Measurements from ENCODE around the gene PTBP3.

The PTBP3 gene

GRCh38 chr9:112200711-112201110, 132.7 kb downstream of the PTBP3 start:
- H4K20me1 ChIP-seq (ENCODE audit: insufficient read depth, low read length, poor library complexity, severe bottlenecking), result no peaks in the 10 kb centered on the region
- H3K79me2 ChIP-seq (ENCODE audit: insufficient read depth, low read length), result no peaks in the 10 kb centered on the region
- TF ChIP-seq EZH2phosphoT487 (IDR thresholded peaks at IDR 0.05; ENCODE audit: borderline replicate concordance) (no peak), CTCF (conservative IDR thresholded peaks at IDR 0.05; ENCODE audit: low read length) (no peak)
- no peak overlapping the region for H3K4me2 ChIP-seq (ENCODE audit: low read depth, low read length, poor library complexity, severe bottlenecking)
- no peak overlapping the region for H3K4me3 ChIP-seq (ENCODE audit: low read length, poor library complexity, severe bottlenecking)
- H3K36me3 ChIP-seq (ENCODE audit: insufficient read depth, low read length), result no peaks in the 10 kb centered on the region
- no peaks in the 10 kb centered on the region for H3K27me3 ChIP-seq (ENCODE audit: insufficient read depth, low read length, poor library complexity, severe bottlenecking)
- no peaks in the 10 kb centered on the region for H3K9me3 ChIP-seq (ENCODE audit: insufficient read depth, low read depth, low read length)
- H3F3A ChIP-seq (ENCODE audit: low read depth), result no peaks in the 10 kb centered on the region
- no peaks in the 10 kb centered on the region for H3K9me2 ChIP-seq (replicated peaks; ENCODE audit: low read depth, low read length)
- no peak overlapping the region for H2AFZ ChIP-seq (ENCODE audit: low read length)
- no peak overlapping the region for H3K9ac ChIP-seq (ENCODE audit: low read depth, low read length, poor library complexity, severe bottlenecking)
- no peaks in the 10 kb centered on the region for H3K4me1 ChIP-seq (ENCODE audit: insufficient read depth, low read length, poor library complexity, severe bottlenecking)

- H3K4me2 ChIP-seq (ENCODE audit: low read depth, low read length, poor library complexity, severe bottlenecking), result no peak overlapping the region
- H3K9me3 ChIP-seq (ENCODE audit: insufficient read depth, low read depth, low read length), result no peaks in the 10 kb centered on the region
- no peaks in the 10 kb centered on the region for H3K79me2 ChIP-seq (ENCODE audit: insufficient read depth, low read length)
- no peaks in the 10 kb centered on the region for H4K20me1 ChIP-seq (ENCODE audit: insufficient read depth, low read length, poor library complexity, severe bottlenecking)
- H3K27me3 ChIP-seq (ENCODE audit: insufficient read depth, low read length, poor library complexity, severe bottlenecking), result no peaks in the 10 kb centered on the region
- H3K36me3 ChIP-seq (ENCODE audit: insufficient read depth, low read length), result no peaks in the 10 kb centered on the region
- H3F3A ChIP-seq (ENCODE audit: low read depth), result no peaks in the 10 kb centered on the region
- no peak overlapping the region for H2AFZ ChIP-seq (ENCODE audit: low read length)
- H3K9ac ChIP-seq (ENCODE audit: low read depth, low read length, poor library complexity, severe bottlenecking), result no peak overlapping the region
- TF ChIP-seq EZH2phosphoT487 (IDR thresholded peaks at IDR 0.05; ENCODE audit: borderline replicate concordance), result no peak
- no peak for TF ChIP-seq CTCF (conservative IDR thresholded peaks at IDR 0.05; ENCODE audit: low read length)
- H3K4me3 ChIP-seq (ENCODE audit: low read length, poor library complexity, severe bottlenecking), result no peak overlapping the region
- no peaks in the 10 kb centered on the region; the same call in 1 of the 2 replicates for H3K9me2 ChIP-seq (replicated peaks; ENCODE audit: low read depth, low read length)
- no peaks in the 10 kb centered on the region for H3K4me1 ChIP-seq (ENCODE audit: insufficient read depth, low read length, poor library complexity, severe bottlenecking)
These were observed 134.8 kb downstream of the PTBP3 start for GRCh38 chr9:112198646-112199045.

GRCh38 chr9:112194969-112195431, 138.4 kb downstream of the PTBP3 start:
- no peaks in the 10 kb centered on the region for H3K27me3 ChIP-seq (ENCODE audit: insufficient read depth, low read length, poor library complexity, severe bottlenecking)
- H3K4me1 ChIP-seq (ENCODE audit: insufficient read depth, low read length, poor library complexity, severe bottlenecking), result no peaks in the 10 kb centered on the region
- H3K4me3 ChIP-seq (ENCODE audit: low read length, poor library complexity, severe bottlenecking), result no peak overlapping the region
- H3K9me3 ChIP-seq (ENCODE audit: insufficient read depth, low read depth, low read length), result no peaks in the 10 kb centered on the region
- no peak overlapping the region for H3K9ac ChIP-seq (ENCODE audit: low read depth, low read length, poor library complexity, severe bottlenecking)
- H3K79me2 ChIP-seq (ENCODE audit: insufficient read depth, low read length), result no peaks in the 10 kb centered on the region
- TF ChIP-seq CTCF (conservative IDR thresholded peaks at IDR 0.05; ENCODE audit: low read length) (no peak), EZH2phosphoT487 (IDR thresholded peaks at IDR 0.05; ENCODE audit: borderline replicate concordance) (no peak)
- H2AFZ ChIP-seq (ENCODE audit: low read length), result no peak overlapping the region
- no peaks in the 10 kb centered on the region for H3F3A ChIP-seq (ENCODE audit: low read depth)
- H3K9me2 ChIP-seq (replicated peaks; ENCODE audit: low read depth, low read length), result no peaks in the 10 kb centered on the region; the same call in 1 of the 2 replicates
- no peaks in the 10 kb centered on the region for H4K20me1 ChIP-seq (ENCODE audit: insufficient read depth, low read length, poor library complexity, severe bottlenecking)
- no peak overlapping the region for H3K4me2 ChIP-seq (ENCODE audit: low read depth, low read length, poor library complexity, severe bottlenecking)
- no peaks in the 10 kb centered on the region for H3K36me3 ChIP-seq (ENCODE audit: insufficient read depth, low read length)

Measured in Loucy (cell line).